ENCODE results near the gene PKP2. TPM values are rescaled to one million over a fixed set of nuclear protein-coding genes. Genes with fewer than 3 reads are reported as not detected.

Gene PKP2
- total and polyA plus RNA-seq, 2 donors (not counting 3 experiments of a cell fraction or from before 2014, with no cell fraction given), result 1.4 to 6.5 TPM

GRCh38 chr12:32828552-32828951 is 68.0 kb downstream of the PKP2 start:
- Histone ChIP-seq H4K20me1 (replicated peaks; ENCODE audit: control insufficient read depth, extremely low read depth, insufficient read depth, low read length) (no peaks in the 10 kb centered on the region), H3K4me1 (ENCODE audit: control insufficient read depth, extremely low read depth, insufficient read depth, low read length) (no peaks in the 10 kb centered on the region), H3K27ac (ENCODE audit: insufficient read depth, low read depth, low read length) (no peak overlapping the region), H3K9ac (replicated peaks; ENCODE audit: extremely low read depth, insufficient read depth, low read length) (no peak overlapping the region), H3K9me3 (replicated peaks; ENCODE audit: control insufficient read depth, insufficient read depth, low read length) (no peaks in the 10 kb centered on the region), H3K27me3 (ENCODE audit: control insufficient read depth in 2 of 2, insufficient read depth in 2 of 2, low read length in 2 of 2) (no peaks in the 10 kb centered on the region), H3K36me3 (ENCODE audit: control insufficient read depth in 2 of 2, extremely low read depth in 1 of 2, insufficient read depth in 2 of 2, low read length in 2 of 2) (no peaks in the 10 kb centered on the region), H3K4me3 (replicated peaks in 1 of 3; ENCODE audit: insufficient read depth in 1 of 3, low read depth in 1 of 3, low read length in 3 of 3) (no peak overlapping the region), H3K9me1 (replicated peaks; ENCODE audit: control insufficient read depth, extremely low read depth, insufficient read depth, low read length) (no peaks in the 10 kb centered on the region), H3K79me2 (ENCODE audit: control insufficient read depth, insufficient read depth, low read length) (no peaks in the 10 kb centered on the region), H2AFZ (ENCODE audit: low read depth, low read length) (no peak overlapping the region), H3K4me2 (ENCODE audit: insufficient read depth, low read length) (no peak overlapping the region)
- ChIA-PET POLR2A (no interaction called here), CTCF (no interaction called here)
- FAIRE-seq (no peak), DNase-seq (ENCODE audit: low read depth, low spot score) (no peak)
- intact Hi-C loops (cut with micrococcal nuclease) (no loop called here), dilution Hi-C loops (cut with MboI; ENCODE audit: extremely low pct_ligation_motif_present, low sequenced_read_pairs) (no loop called here)
- BruUV-seq (replicated peaks), result no TSS peak
- TF ChIP-seq FOS (IDR thresholded peaks at IDR 0.05; ENCODE audit: borderline replicate concordance, insufficient read depth, low read length), result no peak
- no peak for TF ChIP-seq POLR2A (IDR thresholded peaks at IDR 0.05; ENCODE audit: low read depth, low read length)
- TF ChIP-seq POLR2AphosphoS5 (IDR thresholded peaks at IDR 0.05; ENCODE audit: insufficient read depth, low read depth, low read length), result no peak
- no peak for TF ChIP-seq MAX (IDR thresholded peaks at IDR 0.05; ENCODE audit: insufficient read depth, insufficient read length)
- no peak for TF ChIP-seq EZH2 (IDR thresholded peaks at IDR 0.05; ENCODE audit: borderline replicate concordance, low read depth, low read length, severe bottlenecking)
- no peak for TF ChIP-seq MYC (IDR thresholded peaks at IDR 0.05; ENCODE audit: low read depth, low read length)
- TF ChIP-seq JUN (IDR thresholded peaks at IDR 0.05; ENCODE audit: borderline replicate concordance, insufficient read depth, insufficient read length, low read depth), result no peak
- TF ChIP-seq CTCF (IDR thresholded peaks at IDR 0.05; ENCODE audit: extremely low read depth in 1 of 2, insufficient read depth in 1 of 2, low read depth in 1 of 2, low read length in 2 of 2), result no peak
- no peak for TF ChIP-seq GATA2 (IDR thresholded peaks at IDR 0.05; ENCODE audit: insufficient read depth, insufficient read length, low read depth, low read length)
